Measurements from ENCODE around the gene AWAT2.

DNA sequence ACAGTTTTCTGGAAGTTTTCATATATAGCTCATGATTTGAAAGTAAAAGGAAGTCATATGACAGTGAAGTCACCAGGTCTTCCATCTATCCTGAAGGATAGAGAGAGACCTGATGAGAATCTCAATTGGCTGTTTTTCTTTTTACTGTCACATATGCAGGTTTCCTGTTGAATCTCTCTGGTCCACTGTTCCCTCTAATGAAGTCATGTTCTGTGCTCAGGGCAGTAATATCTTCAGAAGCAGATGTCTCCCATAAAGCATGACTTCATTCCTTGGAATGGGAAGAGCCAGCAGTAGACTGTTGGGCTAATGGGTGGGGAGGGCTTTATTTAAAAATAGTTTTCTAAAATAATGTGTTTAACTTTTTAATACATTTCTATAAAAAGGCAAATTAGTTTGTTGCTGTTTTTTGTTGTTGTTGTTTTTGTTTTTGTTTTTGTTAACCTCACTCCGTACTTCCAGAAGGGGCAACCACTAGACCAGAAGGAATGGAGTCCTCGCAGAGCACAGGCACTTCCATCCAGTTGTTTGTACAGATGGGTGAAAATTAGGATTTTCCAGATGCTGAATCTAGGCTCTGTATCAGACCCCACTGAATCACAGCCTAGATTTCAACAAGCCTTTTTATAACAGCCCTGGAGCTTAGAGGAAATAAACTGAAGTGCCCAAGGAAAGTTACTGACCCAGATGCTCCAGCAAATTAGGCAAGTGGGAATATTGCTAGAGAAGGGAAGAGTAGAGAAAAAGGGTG is 54.2 kb downstream of the AWAT2 start:
- TF ChIP-seq, protein P1, sequence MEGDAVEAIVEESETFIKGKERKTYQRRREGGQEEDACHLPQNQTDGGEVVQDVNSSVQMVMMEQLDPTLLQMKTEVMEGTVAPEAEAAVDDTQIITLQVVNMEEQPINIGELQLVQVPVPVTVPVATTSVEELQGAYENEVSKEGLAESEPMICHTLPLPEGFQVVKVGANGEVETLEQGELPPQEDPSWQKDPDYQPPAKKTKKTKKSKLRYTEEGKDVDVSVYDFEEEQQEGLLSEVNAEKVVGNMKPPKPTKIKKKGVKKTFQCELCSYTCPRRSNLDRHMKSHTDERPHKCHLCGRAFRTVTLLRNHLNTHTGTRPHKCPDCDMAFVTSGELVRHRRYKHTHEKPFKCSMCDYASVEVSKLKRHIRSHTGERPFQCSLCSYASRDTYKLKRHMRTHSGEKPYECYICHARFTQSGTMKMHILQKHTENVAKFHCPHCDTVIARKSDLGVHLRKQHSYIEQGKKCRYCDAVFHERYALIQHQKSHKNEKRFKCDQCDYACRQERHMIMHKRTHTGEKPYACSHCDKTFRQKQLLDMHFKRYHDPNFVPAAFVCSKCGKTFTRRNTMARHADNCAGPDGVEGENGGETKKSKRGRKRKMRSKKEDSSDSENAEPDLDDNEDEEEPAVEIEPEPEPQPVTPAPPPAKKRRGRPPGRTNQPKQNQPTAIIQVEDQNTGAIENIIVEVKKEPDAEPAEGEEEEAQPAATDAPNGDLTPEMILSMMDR (IDR thresholded peaks at IDR 0.05): no peak
- no peak for TF ChIP-seq EP300 (IDR thresholded peaks at IDR 0.05)
